ENCODE measurements around the gene RASGRP4.
"Not testable (repeated sequence)": the region's sequence is repeated elsewhere in the genome, so short reads cannot be mapped to it uniquely, and the experiment has no call there.

The RASGRP4 gene

DNA sequence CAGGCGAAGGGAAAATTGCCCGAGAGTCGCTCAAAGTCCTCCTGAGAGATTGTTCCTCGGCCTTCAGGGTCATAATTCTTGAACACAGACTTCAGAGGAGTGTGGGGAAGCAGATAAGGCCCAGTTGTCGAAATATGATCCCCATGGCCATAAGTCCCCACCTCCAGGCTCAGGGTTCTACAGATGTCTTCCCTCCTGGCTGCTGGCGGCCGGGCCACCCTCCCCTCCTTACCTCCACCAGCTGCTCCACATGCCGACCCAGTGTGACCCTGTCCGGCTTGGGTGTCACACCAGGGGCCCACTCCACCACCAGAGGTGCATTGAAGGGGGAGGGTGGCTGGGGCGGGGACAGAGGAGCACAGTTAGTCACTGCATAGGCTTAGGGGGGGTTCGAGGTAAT lies 13.1 kb downstream of the RASGRP4 start:
- DNase-seq: no peak

GRCh38 chr19:38412491-38412890 lies 13.5 kb downstream of the RASGRP4 start:
- no peak for DNase-seq

- DNase-seq: not testable (repeated sequence)
Measured at GRCh38 chr19:38411898-38412297, 14.1 kb downstream of the RASGRP4 start.

- DNase-seq: no peak
Measured at GRCh38 chr19:38411041-38411712, 14.8 kb downstream of the RASGRP4 start.

DNA sequence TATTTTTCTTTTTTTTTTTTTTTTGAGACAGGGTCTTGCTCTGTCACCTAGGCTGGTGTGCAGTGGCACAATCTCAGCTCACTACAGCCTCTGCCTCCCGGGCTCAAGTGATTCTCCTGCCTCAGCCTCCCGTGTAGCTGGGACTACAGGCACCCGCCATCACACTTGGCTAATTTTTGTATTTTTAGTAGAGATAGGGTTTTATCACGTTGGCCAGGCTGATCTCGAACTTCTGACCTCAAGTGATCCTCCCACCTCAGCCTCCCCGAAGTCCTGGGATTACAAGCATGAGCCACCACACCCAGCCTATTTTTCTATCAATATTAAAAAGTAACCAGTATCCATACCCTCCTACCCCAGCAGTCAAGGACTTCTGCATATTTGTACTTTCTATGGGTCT lies 15.6 kb downstream of the RASGRP4 start:
- not testable (repeated sequence) for DNase-seq

- DNase-seq: no peak
Measured at GRCh38 chr19:38409631-38410133, 16.3 kb downstream of the RASGRP4 start.

- DNase-seq: no peak
Measured at GRCh38 chr19:38405276-38405675, 20.7 kb downstream of the RASGRP4 start.

GRCh38 chr19:38404858-38405257 lies 21.2 kb downstream of the RASGRP4 start:
- no peak for DNase-seq

- DNase-seq: peak; percentile 91
Measured at GRCh38 chr19:38402967-38403674, 22.9 kb downstream of the RASGRP4 start, which contains the start of gene FAM98C. FAM98C (plus strand) TSS chr19:38403093; CDS start chr19:38403154, 61 bp downstream.

- no peak for DNase-seq
Measured at GRCh38 chr19:38402623-38402966, 23.4 kb downstream of the RASGRP4 start.

DNA sequence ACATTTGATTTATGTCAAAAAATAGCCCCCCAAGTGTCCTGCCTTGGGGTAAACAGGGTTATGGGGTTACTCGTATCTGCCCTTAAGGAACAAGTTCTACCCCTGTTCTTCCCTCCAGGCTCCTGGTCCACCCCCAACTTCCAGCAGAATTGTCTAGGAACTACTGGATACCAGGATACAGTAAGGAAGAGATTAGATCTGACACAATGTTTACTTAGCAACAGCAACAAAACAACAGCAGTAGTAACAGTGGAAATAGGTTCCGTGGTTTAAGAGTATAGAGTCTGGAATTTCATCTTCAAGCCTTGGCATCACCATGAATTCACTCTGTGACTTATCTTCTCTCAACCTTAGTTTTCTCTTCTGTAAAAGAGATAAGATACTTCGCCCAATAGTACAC lies 24.9 kb downstream of the RASGRP4 start:
- peak; percentile 14 for DNase-seq

- no peak for DNase-seq
Measured at GRCh38 chr19:38400361-38400760, 25.7 kb downstream of the RASGRP4 start.

DNA sequence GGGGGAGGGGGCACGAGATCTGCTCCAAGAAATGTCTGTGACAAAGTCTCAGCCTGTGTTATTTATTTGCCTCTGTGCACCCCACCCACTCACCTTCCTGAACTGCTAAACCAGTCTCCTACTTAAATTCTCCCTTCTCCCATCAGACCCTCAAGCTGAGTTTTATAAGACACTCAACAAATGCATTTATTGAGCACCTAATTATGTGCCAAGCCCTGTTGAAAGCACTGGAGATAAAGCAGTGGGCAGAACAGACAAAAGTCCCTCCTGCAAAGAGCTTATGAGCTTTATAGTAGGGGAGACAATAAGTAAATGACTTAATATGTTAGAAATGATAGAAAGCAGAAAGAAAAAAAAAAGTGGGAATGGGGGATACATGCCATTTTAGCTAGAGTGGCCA lies 26.5 kb downstream of the RASGRP4 start:
- no peak for DNase-seq

DNA sequence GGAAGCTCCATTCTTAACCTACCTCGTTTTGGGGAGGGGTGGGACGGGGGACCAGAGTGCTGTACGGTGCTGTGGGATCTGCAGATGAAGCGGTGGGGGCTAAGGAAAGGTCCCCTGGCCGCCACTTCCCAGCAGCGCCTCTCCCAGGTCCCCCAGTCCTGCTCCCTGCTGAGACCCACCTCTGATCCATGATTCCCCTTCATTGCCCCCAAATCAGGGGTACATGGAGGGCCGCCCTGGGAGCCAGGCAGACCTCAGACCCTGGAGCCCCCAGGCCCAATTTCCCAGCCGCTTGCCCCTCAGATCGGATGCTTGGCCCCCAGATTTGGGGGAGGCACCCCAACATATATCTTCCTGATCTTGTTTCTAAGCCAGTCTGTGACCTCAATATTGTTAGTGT lies 26.9 kb downstream of the RASGRP4 start:
- DNase-seq: no peak

DNA sequence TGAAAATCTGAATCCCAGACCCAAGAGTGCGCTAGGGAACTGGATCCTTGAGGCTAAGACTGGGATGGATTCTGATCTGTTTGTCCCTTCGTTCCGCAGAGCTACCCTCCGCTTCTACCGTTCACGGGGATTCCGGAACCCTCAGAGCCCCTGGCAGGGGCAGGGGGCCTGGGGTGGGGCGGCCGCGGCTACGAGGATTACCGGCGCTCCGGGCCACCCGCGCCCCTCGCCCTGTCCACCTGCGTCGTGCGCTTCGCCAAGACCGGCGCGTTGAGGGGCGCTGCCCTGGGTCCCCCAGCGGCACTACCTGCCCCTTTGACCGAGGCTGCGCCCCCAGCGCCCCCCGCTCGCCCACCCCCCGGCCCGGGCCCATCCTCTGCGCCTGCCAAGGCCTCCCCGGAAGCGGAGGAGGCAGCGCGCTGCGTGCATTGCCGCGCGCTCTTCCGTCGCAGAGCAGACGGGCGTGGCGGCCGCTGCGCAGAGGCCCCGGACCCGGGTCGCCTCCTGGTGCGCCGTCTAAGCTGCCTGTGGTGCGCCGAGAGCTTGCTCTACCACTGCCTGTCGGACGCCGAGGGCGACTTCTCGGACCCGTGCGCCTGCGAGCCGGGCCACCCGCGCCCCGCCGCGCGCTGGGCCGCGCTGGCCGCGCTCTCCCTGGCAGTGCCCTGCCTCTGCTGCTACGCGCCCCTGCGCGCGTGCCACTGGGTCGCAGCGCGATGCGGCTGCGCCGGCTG lies 30.5 kb downstream of the RASGRP4 start:
- DNase-seq: no peak

DNA sequence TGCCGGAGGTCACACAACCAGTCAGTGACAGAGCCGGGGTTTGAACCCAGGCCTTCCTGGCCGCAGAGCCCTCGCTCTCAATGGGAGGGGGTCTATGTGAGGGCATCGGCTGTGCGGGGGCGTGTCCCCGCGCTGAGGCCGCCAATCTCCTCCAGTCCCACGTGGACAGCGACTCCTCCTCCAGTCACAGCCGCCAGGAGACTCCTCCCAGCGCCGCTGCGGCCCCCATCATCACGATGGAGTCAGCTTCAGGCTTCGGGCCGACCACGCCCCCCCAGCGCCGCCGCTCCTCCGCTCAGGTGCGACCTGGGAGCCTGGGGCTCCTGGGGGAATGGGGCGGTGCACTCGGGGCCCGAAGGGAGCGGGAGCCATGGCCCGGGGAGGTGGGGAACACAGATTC lies 31.5 kb downstream of the RASGRP4 start:
- no peak for DNase-seq

GRCh38 chr19:38392707-38393308 lies 33.2 kb downstream of the RASGRP4 start:
- peak; percentile 39 for DNase-seq

GRCh38 chr19:38391911-38392464 lies 34.0 kb downstream of the RASGRP4 start:
- no peak for DNase-seq

- no peak for DNase-seq
Measured at GRCh38 chr19:38389957-38390924, 35.8 kb downstream of the RASGRP4 start.

- DNase-seq: peak; percentile 16
Measured at GRCh38 chr19:38389101-38389925, 36.7 kb downstream of the RASGRP4 start.
